ENCODE results near the gene DYRK2. TPM values are rescaled to one million over a fixed set of nuclear protein-coding genes. Genes with fewer than 3 reads are reported as not detected.

DYRK2 gene
- total RNA-seq, 1 donor from 2014 or later = 51.2 TPM

DNA sequence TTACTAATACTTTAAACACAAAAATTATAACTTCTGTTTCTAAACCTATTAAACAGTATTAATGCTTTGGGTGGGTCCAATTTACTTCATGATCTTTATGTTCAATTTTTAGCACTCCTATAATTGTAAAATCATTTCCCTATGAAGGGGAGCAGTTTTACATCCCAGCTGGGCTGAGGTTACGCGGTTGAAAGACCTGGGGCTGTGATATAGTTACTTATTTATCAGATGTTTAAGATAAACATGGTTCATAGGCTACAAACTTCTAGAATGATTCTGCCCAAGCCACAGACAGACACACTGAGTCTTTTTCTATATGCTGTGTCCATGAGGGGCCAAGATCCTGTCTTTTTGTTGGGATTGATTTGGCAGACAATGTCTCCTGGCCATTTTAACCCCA lies 44.4 kb downstream of the DYRK2 start:
- no peak for DNase-seq (ENCODE audit: missing footprints)
- intact Hi-C loops (cut with DNase I) = no loop called here
- no peak for ATAC-seq

DNA sequence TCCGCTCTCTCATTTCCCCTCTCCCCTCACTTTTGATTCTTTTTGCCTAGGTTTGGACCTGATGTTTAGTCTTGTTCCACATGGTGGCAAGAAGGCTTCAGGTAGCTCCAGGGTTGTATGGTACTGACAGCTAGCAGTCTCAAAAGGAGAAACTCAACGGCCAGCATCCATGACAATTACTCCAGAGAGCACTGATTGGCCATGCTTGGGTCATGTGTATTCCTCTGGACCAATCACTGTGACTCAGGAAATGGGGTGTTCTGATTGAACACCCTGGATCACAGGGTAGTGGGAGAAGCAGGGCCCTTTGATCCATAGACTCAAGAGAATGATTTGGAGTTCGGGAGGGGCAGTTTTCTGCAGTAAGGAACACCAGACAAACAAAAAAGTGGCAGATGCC lies 45.3 kb downstream of the DYRK2 start:
- DNase-seq (ENCODE audit: missing footprints) = no peak
- ATAC-seq = no peak
- intact Hi-C loops (cut with DNase I) = no loop called here

DNA sequence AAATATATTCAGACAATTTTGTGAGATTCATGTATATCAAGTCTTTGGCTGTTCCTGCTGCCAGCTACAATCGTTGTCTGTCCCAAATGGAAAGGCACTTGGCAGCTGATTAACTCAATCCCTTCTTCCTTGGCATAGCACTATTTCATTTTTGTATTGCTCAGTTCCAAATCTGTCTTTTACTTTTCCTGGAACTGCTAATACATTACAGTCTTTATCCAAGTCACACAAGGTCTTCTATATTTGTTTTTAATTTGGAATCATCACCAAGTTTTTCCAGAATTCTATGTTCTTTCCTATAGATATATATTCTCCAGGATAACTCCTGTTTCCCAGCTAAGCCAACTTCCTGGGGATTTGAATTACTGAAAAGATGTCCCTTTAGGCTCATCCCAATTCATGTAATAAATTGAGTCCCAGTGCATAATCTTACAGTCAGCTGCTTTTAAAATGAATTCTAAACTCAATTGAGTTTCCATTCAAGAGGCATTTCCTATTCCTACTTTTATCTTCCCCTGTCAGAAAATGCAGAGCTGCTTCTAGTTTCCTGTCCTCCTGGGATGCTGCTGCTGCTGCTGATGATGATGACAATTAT lies 45.9 kb downstream of the DYRK2 start:
- no peak for DNase-seq (ENCODE audit: missing footprints)
- intact Hi-C loops (cut with DNase I) = no loop called here
- no peak for ATAC-seq

DNA sequence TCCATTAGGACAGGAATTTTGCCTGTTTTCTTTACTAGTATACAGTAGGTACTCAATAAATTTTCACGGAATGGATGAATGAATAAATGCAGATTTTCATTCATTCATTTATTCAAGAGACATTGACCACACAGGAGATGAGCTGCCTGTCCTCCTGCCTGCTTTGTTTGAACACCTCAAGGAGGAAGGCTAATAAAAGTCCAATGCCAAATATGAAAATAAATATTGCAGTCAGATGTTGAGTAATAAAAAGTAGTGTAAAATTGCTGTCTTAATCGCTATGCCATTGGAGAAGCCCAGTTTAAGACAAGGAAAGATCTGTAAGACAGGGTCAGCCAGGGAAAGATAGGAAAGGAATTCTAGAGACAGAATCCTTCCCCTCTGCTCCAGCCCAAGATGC lies 47.4 kb downstream of the DYRK2 start:
- ATAC-seq (no peak), DNase-seq (ENCODE audit: missing footprints) (no peak)
- intact Hi-C loops (cut with DNase I) = no loop called here

DNA sequence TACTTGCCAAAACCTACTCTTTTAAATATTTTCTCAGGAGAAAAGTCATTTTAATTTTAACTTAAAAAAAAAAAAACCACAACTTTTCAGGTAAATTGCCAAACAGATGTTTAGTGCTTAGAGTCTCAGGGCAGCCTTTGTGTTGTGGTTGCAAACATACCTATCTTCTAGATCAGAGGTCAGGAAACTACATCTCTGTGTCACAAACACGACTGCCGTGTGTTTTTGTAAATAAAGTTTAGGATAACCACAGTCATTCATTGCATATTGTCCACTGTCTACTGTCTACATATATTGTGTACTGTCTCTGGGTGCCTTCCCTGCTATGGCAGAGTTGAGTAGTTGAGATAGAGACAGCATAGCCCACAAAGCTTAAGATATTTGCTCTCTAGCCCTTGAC lies 48.9 kb downstream of the DYRK2 start:
- ATAC-seq = no peak
- DNase-seq (ENCODE audit: missing footprints) = no peak
- intact Hi-C loops (cut with DNase I) = no loop called here

DNA sequence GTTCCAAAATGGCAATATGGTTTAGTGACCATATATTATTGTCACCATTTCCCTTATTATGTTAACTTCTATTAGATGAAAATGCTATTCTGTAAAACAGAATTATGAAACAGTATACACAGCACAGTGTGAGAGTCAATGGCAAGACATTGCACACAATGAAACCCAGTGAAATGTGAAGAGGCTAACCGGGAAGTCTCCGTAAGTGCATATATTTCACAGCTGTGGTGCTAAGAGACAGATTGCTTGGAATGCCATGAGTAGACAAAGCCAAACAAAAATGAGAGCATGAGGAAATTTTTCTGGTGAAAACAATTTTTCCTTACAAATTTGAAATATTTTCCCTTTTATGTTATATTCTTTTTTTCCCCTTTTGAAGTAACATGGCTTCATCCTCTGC lies 49.4 kb downstream of the DYRK2 start:
- intact Hi-C loops (cut with DNase I) = no loop called here
- no peak for ATAC-seq

DNA sequence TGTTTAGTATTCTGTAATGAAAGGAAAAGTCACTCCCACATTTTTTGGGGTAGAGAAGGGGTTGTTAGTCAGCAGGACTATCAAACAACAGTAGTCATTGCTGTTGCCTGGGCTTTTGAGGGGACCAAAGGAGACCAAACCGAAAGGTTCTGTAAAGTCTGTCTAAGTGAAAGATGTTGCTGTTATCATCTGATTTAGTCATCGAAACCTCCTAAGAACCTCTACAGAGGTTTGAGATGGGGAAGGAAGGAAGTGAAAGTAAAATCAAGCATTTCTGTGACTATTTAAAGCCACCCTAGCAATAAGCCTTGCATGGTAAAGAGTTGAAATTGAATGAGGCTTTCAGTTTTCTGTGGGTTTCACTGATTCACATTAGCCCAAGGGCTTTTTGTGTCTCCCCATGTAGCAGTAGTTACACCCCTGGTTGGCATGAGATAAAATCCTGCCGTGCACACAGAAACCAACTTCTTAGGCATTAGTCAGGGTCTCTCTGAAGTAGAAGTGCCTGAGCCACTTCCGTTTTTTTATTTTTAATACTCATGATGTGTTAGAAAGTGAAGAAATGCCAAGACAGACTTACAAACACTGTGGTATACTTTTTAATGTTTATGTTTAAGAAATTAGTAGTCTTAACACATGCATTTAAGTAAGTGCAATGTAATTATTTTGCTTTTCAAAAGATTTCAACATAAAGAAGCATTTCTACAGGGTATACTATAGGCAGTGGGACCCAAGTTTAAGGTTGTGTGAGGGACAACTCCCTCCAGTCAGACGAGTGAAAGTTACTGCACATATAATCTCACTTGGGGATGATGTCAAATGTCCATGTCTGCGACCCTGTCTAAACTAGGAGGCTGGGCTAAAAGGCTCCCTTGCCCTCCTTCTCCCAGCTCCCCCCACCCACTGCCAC lies 50.4 kb downstream of the DYRK2 start:
- no peak for DNase-seq (ENCODE audit: missing footprints)
- peak; percentile 51 for ATAC-seq
- intact Hi-C loops (cut with DNase I) = no loop called here

More for the DNA sequence above, 49.4 kb downstream of the DYRK2 start:
- no peak for DNase-seq (ENCODE audit: missing footprints)

DNA sequence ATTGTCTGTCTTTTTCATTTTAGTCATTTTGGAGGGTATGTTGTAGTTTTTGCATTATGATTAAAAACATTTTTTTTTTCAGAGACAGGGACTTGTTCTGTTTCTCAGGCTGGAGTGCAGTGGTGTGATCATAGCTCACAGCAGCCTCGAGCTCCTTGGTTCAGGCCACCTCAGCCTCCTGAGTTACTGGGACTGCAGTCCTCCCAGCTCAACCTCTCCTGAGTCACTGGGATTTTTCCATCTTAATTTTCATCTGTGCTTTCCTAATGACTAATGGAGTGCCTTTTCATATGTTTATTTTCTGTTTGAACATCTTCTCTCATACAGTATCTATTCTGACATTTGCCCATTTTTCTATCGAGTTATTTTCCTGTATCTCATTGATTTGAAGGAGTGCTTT lies 52.6 kb downstream of the DYRK2 start:
- DNase-seq (ENCODE audit: missing footprints) (no peak), ATAC-seq (no peak)
- intact Hi-C loops (cut with DNase I) = no loop called here

DNA sequence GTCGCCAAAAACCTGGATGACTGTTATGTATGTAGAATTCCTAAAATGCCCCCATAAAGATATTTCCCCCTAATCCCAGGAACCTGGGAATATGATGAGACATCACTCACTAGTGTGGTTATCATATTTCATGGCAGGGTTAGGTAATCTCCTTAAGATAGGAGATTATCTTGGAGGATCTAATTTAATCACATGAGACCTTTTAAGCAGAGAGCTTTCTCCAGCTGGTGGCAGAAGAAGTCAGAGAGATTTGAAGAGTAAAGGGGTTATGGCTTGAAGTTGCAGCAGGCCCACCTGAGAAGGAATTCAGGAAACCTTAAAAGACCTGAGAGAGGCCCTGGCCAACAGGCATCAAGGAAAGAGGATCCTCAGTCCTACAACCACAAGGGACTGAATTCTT lies 53.6 kb downstream of the DYRK2 start:
- intact Hi-C loops (cut with DNase I) = no loop called here
- no peak for DNase-seq (ENCODE audit: missing footprints)
- no peak for ATAC-seq

DNA sequence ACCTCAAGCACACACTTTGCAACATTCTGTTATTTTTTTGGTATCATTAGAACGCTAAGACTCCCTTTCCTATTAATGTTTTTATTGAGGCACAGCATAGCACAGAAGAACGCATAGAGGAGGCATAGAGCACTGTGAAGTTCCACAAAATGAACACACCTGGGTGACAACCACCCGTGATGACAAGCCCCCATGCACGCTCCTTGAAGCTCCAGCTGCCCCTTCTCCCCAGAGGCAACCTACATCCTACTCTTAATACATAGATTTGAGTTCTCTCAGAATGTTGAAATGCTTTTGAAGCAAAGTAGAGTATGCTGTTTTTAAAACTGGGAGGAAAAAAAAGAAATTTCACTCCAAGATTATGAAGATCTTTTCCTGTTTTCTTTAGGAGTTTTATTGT lies 55.5 kb downstream of the DYRK2 start:
- no peak for ATAC-seq
- intact Hi-C loops (cut with DNase I) = no loop called here
- no peak for DNase-seq (ENCODE audit: missing footprints)

DNA sequence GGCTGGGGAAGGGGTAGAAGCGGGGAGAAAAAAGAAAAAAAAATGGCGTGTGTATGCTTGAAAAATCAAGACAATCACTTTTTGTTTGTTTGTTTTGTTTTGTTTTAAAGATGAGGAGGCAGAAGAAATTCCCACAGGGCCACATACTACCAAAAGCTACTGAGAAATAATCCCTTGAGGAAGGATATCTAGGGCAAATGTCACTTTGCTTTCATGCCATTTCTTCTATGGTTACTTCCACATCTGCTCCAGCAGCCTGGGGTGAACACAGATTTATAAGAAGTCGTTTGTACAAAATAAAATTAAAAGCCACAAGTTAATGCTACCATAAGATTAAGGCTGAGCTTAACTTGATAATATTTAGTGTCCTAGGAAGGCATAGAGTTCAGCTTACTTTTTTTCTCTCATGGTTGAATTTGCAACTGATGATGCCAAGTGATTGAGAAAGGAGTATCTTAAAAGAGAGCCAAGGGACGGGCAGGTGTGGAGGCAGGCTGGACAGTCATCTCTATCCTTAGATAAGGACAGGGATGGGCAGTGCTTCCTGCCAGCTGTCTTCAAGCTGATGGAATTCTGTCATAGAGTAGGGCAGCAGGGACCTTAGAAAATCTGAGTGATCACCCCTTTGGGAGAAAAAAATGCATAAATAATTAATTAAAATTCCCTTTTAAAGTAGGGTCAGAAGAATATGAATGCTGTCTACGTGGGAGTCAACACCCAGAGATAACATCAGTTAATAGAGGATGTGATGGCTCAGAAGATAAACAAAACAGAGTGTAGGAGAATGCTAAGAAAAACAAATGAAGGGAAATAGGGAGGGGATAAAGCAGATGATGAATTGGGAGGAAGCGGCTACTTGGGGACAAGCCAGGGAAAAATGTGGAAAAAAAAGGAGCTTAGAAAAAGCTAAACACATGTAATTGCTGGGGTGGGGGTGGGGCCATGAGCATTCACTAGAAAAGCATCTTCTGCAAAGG lies 57.1 kb downstream of the DYRK2 start:
- intact Hi-C loops (cut with DNase I) = no loop called here
- no peak for ATAC-seq
- no peak for DNase-seq (ENCODE audit: missing footprints)

DNA sequence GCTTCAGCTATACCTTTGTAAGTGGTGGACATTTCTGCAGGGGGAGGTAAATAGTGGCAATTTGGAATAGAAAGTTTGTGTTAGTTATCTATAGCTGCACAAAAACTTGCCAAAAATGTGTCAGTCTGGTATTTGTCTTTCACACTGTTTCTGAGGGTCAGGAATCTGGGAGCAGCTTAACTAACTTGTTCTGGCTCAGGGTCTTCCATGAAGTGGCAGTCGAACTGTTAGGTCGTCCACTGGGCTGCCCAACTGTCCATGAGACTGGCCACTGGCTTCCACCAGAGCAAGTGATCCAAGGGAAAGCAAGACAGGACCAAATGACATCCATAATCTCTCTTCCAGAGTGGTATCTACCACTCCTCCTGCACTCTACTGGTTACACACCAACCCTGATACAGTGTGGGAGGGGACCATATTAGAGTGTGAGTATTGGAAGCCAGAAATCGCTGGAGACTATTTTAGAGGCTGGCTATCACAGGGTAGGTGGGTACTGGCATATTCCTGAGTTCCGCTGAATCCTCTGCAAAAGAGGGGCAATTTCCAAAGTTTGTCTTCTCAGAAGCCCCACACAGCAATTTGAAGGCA lies 60.9 kb downstream of the DYRK2 start:
- ATAC-seq (peak; percentile 70), DNase-seq (ENCODE audit: missing footprints) (no peak)
- intact Hi-C loops (cut with DNase I) = no loop called here

DNA sequence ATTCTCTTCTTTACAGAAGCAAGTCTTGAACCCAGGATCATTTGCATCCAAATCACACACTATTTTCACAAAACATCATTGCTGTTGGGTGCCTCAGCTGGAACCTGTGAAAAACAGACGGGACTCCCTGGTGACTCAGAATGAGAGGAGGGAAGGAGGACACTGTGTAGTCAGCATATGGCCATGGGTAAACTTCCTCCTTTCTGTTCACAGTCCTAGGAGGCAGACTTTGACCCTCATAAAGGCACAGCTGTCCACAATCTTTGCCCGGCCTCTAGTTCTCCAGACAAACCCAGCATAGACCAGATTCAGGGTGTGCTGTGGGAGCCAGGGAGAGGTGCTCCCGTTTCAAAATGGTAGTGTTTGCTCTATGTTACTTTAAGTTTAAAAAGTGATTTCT lies 62.0 kb downstream of the DYRK2 start:
- DNase-seq (ENCODE audit: missing footprints) = no peak
- intact Hi-C loops (cut with DNase I) = loop anchor here (10.0 kb wide), 1 partner anchor 276 kb away; no protein-coding TSS in a partner anchor
- peak; percentile 36 for ATAC-seq

DNA sequence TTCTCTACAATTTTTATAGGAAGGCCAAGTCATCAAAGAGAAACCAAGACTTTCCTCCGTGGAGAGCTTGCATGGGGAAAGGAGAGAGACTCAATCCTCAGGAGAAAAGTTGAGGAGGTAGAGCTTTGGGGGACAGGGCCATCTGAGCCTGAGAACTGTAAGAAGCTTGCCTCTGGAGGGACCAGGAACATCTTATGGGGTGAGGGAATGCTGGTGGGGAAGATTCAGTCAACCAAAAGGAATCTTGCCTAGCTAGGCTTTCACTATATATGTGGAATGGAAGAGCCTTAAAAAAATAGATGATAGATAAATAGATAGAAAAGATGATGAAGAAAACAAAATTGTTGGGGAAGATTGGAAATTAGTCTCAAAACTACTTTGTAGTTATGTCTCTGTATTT lies 63.5 kb downstream of the DYRK2 start:
- no peak for ATAC-seq
- intact Hi-C loops (cut with DNase I) = loop anchor here (10.0 kb wide), 1 partner anchor 277 kb away; no protein-coding TSS in a partner anchor
- DNase-seq (ENCODE audit: missing footprints) = no peak

DNA sequence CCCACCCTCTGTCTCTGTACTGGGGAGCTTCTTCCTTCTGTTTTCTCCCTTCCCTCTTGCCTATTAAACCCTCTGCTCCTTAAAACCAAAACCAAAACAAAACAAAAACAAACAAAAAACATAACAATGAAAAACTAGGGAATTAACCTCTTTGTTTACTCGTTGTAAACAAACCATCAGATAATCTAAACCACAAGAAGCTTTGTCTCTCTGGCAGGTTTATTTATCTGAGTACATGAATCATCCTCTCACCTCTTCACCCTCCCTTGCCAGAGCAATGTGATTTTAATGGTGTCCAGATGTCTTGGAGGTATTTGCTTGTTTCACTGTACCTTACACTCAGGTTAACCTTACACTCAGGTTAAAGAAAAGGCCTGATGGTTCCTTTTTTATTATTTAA lies 66.1 kb downstream of the DYRK2 start:
- intact Hi-C loops (cut with DNase I) = loop anchor here (10.0 kb wide), 1 partner anchor 280 kb away; no protein-coding TSS in a partner anchor
- ATAC-seq (no peak), DNase-seq (ENCODE audit: missing footprints) (no peak)
